Left ventricle myocardium inferior (tissue), 1 donor: ENCODE data around the gene MYO10. TPM values are rescaled to one million over a fixed set of nuclear protein-coding genes. Genes with fewer than 3 reads are reported as not detected.

Experiments
- DNase-seq: peaks from one replicate; pipeline ENCODE4 v3.0.0-alpha.2; 2020
- H3K27ac ChIP-seq: fragments of 200-600 bp; replicated peaks from 2 replicates; pipeline ENCODE4 v1.8.0; 2021
- H3K27me3 ChIP-seq: fragments of 200-600 bp; 2 replicates; pipeline ENCODE4 v1.8.0; 2021; ENCODE audit warnings: low read depth
- H3K36me3 ChIP-seq: fragments of 200-600 bp; 2 replicates; pipeline ENCODE4 v1.8.0; 2021
- H3K4me1 ChIP-seq: fragments of 200-600 bp; 2 replicates; pipeline ENCODE4 v1.8.0; 2021
- H3K4me3 ChIP-seq: fragments of 200-600 bp; 2 replicates; pipeline ENCODE4 v1.8.0; 2021; ENCODE audit warnings: mild to moderate bottlenecking, moderate library complexity
- H3K9me3 ChIP-seq: fragments of 200-600 bp; replicated peaks from 2 replicates; pipeline ENCODE4 v1.8.0; 2021
- intact Hi-C: fragments of 100-400 bp; cut with micrococcal nuclease; formaldehyde crosslinking; loops from one replicate; pipeline ENCODE4 v1.11.0; 2022
- total RNA-seq: library from RNA; stranded (reverse); fragmentation: NEBNext Ultra II Directional; extraction: Animal tissue kit (Norgen Biotek cat#: 25700); gene quantifications from one replicate; pipeline ENCODE4 v1.2.1, GENCODE V29; 2021
- TF ChIP-seq, protein P1 (sequence below): fragments of 200-600 bp; IDR thresholded peaks from 2 replicates; pipeline ENCODE4 v1.8.0; 2021; ENCODE audit warnings: antibody characterized with exemption, mild to moderate bottlenecking, borderline replicate concordance
- donor health status: DM: no; HTN: yes; CAD: no; lungs with severe emphysema.

MYO10 gene
- total RNA-seq, 1 donor from 2014 or later = 5.0 TPM

DNA sequence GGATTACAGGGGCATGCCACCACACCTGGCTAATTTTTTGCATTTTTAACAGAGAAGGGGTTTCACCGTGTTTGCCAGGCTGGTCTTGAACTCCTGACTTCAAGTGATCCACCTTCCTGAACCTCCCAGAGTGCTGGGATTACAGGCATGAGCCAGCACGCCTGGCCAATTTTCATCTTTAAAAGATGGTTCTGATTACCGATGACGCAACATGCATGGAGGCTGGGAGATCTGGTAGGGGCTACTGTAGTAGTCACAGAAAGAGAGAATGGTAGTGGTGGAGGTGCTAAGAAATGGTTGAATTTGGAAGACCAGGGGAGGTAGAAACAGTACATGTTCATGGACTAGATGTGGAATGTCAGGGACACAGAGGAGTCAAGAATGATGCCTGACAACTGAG, 296.9 kb downstream of the MYO10 start:
- no peak for DNase-seq
- intact Hi-C loops = no loop called here
- Histone ChIP-seq H3K36me3 (no peaks in the 10 kb centered on the region), H3K27ac (no peak overlapping the region), H3K9me3 (no peaks in the 10 kb centered on the region), H3K4me3 (no peak overlapping the region), H3K4me1 (no peaks in the 10 kb centered on the region), H3K27me3 (no peaks in the 10 kb centered on the region)
- TF ChIP-seq, protein P1, sequence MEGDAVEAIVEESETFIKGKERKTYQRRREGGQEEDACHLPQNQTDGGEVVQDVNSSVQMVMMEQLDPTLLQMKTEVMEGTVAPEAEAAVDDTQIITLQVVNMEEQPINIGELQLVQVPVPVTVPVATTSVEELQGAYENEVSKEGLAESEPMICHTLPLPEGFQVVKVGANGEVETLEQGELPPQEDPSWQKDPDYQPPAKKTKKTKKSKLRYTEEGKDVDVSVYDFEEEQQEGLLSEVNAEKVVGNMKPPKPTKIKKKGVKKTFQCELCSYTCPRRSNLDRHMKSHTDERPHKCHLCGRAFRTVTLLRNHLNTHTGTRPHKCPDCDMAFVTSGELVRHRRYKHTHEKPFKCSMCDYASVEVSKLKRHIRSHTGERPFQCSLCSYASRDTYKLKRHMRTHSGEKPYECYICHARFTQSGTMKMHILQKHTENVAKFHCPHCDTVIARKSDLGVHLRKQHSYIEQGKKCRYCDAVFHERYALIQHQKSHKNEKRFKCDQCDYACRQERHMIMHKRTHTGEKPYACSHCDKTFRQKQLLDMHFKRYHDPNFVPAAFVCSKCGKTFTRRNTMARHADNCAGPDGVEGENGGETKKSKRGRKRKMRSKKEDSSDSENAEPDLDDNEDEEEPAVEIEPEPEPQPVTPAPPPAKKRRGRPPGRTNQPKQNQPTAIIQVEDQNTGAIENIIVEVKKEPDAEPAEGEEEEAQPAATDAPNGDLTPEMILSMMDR = no peak

GRCh38 chr5:16628376-16628775, 307.7 kb downstream of the MYO10 start:
- Histone ChIP-seq H3K36me3 (no peaks in the 10 kb centered on the region), H3K27me3 (no peaks in the 10 kb centered on the region), H3K4me3 (no peak overlapping the region), H3K9me3 (no peaks in the 10 kb centered on the region), H3K27ac (no peak overlapping the region), H3K4me1 (peaks cover 25% of the 10 kb centered on the region)
- TF ChIP-seq, protein P1 = no peak
- intact Hi-C loops = no loop called here
- no peak for DNase-seq

DNA sequence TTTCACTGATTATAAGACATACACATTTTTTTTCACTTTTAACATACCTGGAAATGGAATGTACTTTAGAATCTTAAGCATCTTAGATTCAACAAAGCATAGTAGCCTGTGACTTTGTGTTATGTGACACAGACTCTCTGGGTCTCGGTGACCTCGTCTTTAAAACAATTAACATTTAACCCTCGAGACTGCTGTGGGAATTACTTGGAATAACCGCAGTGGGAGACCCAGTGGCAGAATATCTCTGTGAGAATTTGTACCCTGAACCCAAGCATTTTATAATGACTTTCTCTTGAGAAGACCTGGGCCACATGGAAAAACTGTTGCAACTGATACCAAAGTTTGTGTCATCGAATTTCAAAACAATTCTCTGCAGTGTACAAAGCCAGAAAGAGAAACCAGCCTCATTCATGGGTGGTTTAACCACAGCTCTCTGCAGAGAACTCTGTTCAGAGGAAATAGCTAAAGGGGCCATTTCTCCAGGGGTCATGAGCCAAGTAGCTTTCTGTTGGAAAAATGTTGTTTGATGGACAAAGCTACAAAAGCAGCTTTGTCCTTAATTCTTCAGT, 309.3 kb downstream of the MYO10 start:
- intact Hi-C loops = no loop called here
- Histone ChIP-seq H3K27ac (no peak overlapping the region), H3K27me3 (no peaks in the 10 kb centered on the region), H3K36me3 (no peaks in the 10 kb centered on the region), H3K4me1 (peaks cover 33% of the 10 kb centered on the region), H3K9me3 (no peaks in the 10 kb centered on the region), H3K4me3 (no peak overlapping the region)
- DNase-seq = no peak
- TF ChIP-seq, protein P1 = no peak

DNA sequence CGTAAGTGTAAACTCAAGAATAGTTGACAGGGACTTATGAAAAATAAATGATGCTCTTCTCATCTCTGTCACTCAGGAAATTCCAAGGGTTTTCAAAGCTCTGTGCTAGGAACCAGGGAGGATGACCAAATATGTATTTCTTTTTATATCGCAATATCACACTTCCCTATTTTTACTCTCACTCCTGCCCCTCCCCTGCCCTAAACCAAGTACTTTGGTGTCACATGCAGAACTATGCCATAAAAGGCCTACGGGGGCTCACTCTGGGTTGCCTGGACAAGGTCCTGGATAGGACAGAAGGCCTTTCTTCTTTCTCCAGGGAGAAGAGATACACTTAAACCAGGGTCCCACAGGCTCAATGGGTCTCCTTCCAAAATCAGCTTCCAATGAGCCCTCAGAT, 311.0 kb downstream of the MYO10 start:
- H3K27ac ChIP-seq = peak overlapping the region; percentile 25
- DNase-seq = no peak
- H3K4me1 ChIP-seq = peaks cover 36% of the 10 kb centered on the region
- no peaks in the 10 kb centered on the region for H3K36me3 ChIP-seq
- TF ChIP-seq, protein P1 = no peak
- H3K27me3 ChIP-seq = no peaks in the 10 kb centered on the region
- H3K9me3 ChIP-seq = no peaks in the 10 kb centered on the region
- intact Hi-C loops = no loop called here
- H3K4me3 ChIP-seq = peak overlapping the region; percentile 33

- intact Hi-C loops = no loop called here
- H3K9me3 ChIP-seq = no peaks in the 10 kb centered on the region
- H3K27me3 ChIP-seq = peaks cover 9% of the 10 kb centered on the region
- no peak overlapping the region for H3K27ac ChIP-seq
- TF ChIP-seq, protein P1 = no peak
- H3K36me3 ChIP-seq = no peaks in the 10 kb centered on the region
- DNase-seq = no peak
- peaks cover 38% of the 10 kb centered on the region for H3K4me1 ChIP-seq
- H3K4me3 ChIP-seq = no peak overlapping the region
These were observed 317.0 kb downstream of the MYO10 start for GRCh38 chr5:16619136-16619535.
